HG02852 (cell line): ENCODE data around the gene GPHN.
"Not testable (repeated sequence)": the region's sequence is repeated elsewhere in the genome, so short reads cannot be mapped to it uniquely, and the experiment has no call there.

Experiments used
- ATAC-seq: cut with Tn5 transposase; IDR thresholded peaks from one replicate; pipeline ENCODE4 v1.9.1; 2021; ENCODE audit warnings: mild to moderate bottlenecking, moderate library complexity; ENCODE audit not compliant: unreplicated experiment

Gene GPHN

GRCh38 chr14:66501592-66501991 lies 6.4 kb upstream of the GPHN start:
- ATAC-seq: no peak

GRCh38 chr14:66502836-66503235 lies 5.1 kb upstream of the GPHN start:
- not testable (repeated sequence) for ATAC-seq

- ATAC-seq: no peak
These were observed 4.4 kb upstream of the GPHN start for GRCh38 chr14:66503532-66503931.

GRCh38 chr14:66507181-66507721 lies 696 bp upstream of the GPHN start:
- ATAC-seq: peak; percentile 29

GRCh38 chr14:66508547-66508845 lies 549 bp downstream of the GPHN start:
- ATAC-seq: peak; percentile 4

GRCh38 chr14:66508846-66509621 lies 1.1 kb downstream of the GPHN start:
- ATAC-seq: peak; percentile 31

- no peak for ATAC-seq
These were observed 1.9 kb downstream of the GPHN start for GRCh38 chr14:66509874-66510273.

- no peak for ATAC-seq
These were observed 3.9 kb downstream of the GPHN start for GRCh38 chr14:66511849-66512248.

- no peak for ATAC-seq
These were observed 6.3 kb downstream of the GPHN start for GRCh38 chr14:66514213-66514612.

- no peak for ATAC-seq
These were observed 22.6 kb downstream of the GPHN start for GRCh38 chr14:66530526-66530925.

- ATAC-seq: no peak
These were observed 31.1 kb downstream of the GPHN start for GRCh38 chr14:66539034-66539433.

- no peak for ATAC-seq
These were observed 32.1 kb downstream of the GPHN start for GRCh38 chr14:66540038-66540437.

- ATAC-seq: no peak
These were observed 33.7 kb downstream of the GPHN start for GRCh38 chr14:66541627-66542026.

GRCh38 chr14:66543996-66544395 lies 36.0 kb downstream of the GPHN start:
- no peak for ATAC-seq

- ATAC-seq: not testable (repeated sequence)
These were observed 37.2 kb downstream of the GPHN start for GRCh38 chr14:66545191-66545590.

- not testable (repeated sequence) for ATAC-seq
These were observed 37.8 kb downstream of the GPHN start for GRCh38 chr14:66545751-66546150.

- no peak for ATAC-seq
These were observed 55.8 kb downstream of the GPHN start for GRCh38 chr14:66563731-66564130.

- no peak for ATAC-seq
These were observed 60.3 kb downstream of the GPHN start for GRCh38 chr14:66568220-66568619.

GRCh38 chr14:66572826-66573225 lies 64.9 kb downstream of the GPHN start:
- ATAC-seq: no peak

GRCh38 chr14:66575014-66575413 lies 67.1 kb downstream of the GPHN start:
- ATAC-seq: no peak

- ATAC-seq: no peak
These were observed 68.0 kb downstream of the GPHN start for GRCh38 chr14:66575939-66576338.

- ATAC-seq: not testable (repeated sequence)
These were observed 79.8 kb downstream of the GPHN start for GRCh38 chr14:66587753-66588152.

- no peak for ATAC-seq
These were observed 87.4 kb downstream of the GPHN start for GRCh38 chr14:66595394-66595793.
